Spleen (tissue), 11 donors: ENCODE measurements around the gene RIMBP2. TPM values are rescaled to one million over a fixed set of nuclear protein-coding genes. Genes with fewer than 3 reads are reported as not detected.

Source experiments
- DNase-seq: peaks from one replicate; pipeline ENCODE4 v3.0.0-alpha.2; 2020
- H3K27ac ChIP-seq, 8 donors: fragments of 200-600 bp; sonication (generic) in 7 of 8; 1 replicate in 4 of 8; 2 replicates in 4 of 8; pipeline versions ENCODE4 v1.5.0 to v1.8.0; 2016 to 2021; ENCODE audit warnings: inconsistent platforms in 4 of 8, mild to moderate bottlenecking in 4 of 8, moderate library complexity in 1 of 8
- H3K27me3 ChIP-seq, 7 donors: fragments of 200-600 bp; sonication (generic) in 6 of 7; replicated peaks in 1 of 7; 1 replicate in 4 of 7; 2 replicates in 3 of 7; pipeline versions ENCODE4 v1.5.0 to v1.8.0; 2016 to 2021; ENCODE audit warnings: inconsistent platforms in 3 of 7, mild to moderate bottlenecking in 1 of 7
- H3K36me3 ChIP-seq, 6 donors: fragments of 200-600 bp; sonication (generic) in 5 of 6; 1 replicate in 4 of 6; 2 replicates in 2 of 6; pipeline versions ENCODE4 v1.5.0 to v1.8.0; 2016 to 2021; ENCODE audit warnings: inconsistent platforms in 2 of 6
- H3K4me1 ChIP-seq, 6 donors: fragments of 200-600 bp; sonication (generic) in 5 of 6; 1 replicate in 3 of 6; 2 replicates in 3 of 6; pipeline versions ENCODE4 v1.5.0 to v1.8.0; 2016 to 2021; ENCODE audit warnings: inconsistent platforms in 3 of 6
- H3K4me3 ChIP-seq, 8 donors: fragments of 200-600 bp; sonication (generic) in 7 of 8; 1 replicate in 4 of 8; 2 replicates in 4 of 8; pipeline versions ENCODE4 v1.5.0 to v1.8.0; 2016 to 2021; ENCODE audit warnings: inconsistent platforms in 4 of 8, mild to moderate bottlenecking in 4 of 8, moderate library complexity in 2 of 8
- H3K9me3 ChIP-seq, 8 donors: fragments of 200-600 bp; sonication (generic) in 7 of 8; 1 replicate in 4 of 8; 2 replicates in 4 of 8; pipeline versions ENCODE4 v1.5.0 to v1.8.0; 2016 to 2021; ENCODE audit warnings: inconsistent platforms in 4 of 8
- CTCF ChIP-seq, 11 experiments: fragments of 200-600 bp in 7 of 11; fragments of 450-650 bp in 4 of 11; sonication (generic) in 4 of 11; IDR thresholded peaks in 8 of 11; conservative IDR thresholded peaks in 3 of 11; 1 replicate in 7 of 11; 2 replicates in 4 of 11; pipeline versions ENCODE4 v1.4.0 to v1.8.0; 2016 to 2021; ENCODE audit warnings: antibody characterized with exemption in 11 of 11, inconsistent platforms in 4 of 11, mild to moderate bottlenecking in 1 of 11
- POLR2A ChIP-seq, 3 donors: fragments of 450-650 bp; IDR thresholded peaks; one replicate each; pipeline ENCODE4 v1.5.1; 2017; ENCODE audit warnings: antibody characterized with exemption in 3 of 3, mild to moderate bottlenecking in 1 of 3
- POLR2AphosphoS5 ChIP-seq, 3 donors: sonication (generic); formaldehyde crosslinking; IDR thresholded peaks; one replicate each; pipeline ENCODE4 v1.5.1; 2017; ENCODE audit warnings: antibody characterized with exemption in 3 of 3
- WGBS, 5 donors: extraction: QIAGEN DNeasy Blood & Tissue Kit in 3 of 5; methylation state at CpG; one replicate each; pipeline versions ENCODE4 v1.1.5 to v1.1.7; 2013 to 2018; 5-methylcytosine and 5-hydroxymethylcytosine counted together
- intact Hi-C: fragments of 100-400 bp; cut with DNase I; formaldehyde crosslinking; loops from one replicate; pipeline ENCODE4 v1.15.0; 2023; ENCODE audit warnings: low total_unique reads
- polyA plus RNA-seq, 3 donors: library from polyadenylated mRNA; stranded (reverse); fragments of 200-250 nt; gene quantifications; one replicate each; pipeline ENCODE4 v1.2.1, GENCODE V29; 2013
- total RNA-seq, 7 donors: library from RNA; depleted of rRNA in 3 of 7; stranded (reverse); fragments of >200 nt in 3 of 7; fragmentation: NEBNext Ultra II Directional in 4 of 7; extraction: Animal tissue kit (Norgen Biotek cat#: 25700) in 4 of 7; gene quantifications; one replicate each; pipeline versions ENCODE4 v1.1.0 to v1.2.1, GENCODE V29; 2016 to 2021
- donor health status: healthy with polysubstance abuse.
- donor health status: DM: no; HTN: no; CAD: no; lungs with moderate emphysema.
- donor health status: DM: no; HTN: no; CAD: no.
- donor health status: Bipolar disorder and iron deficiency.
- donor health status: healthy.
- donor health status: DM: no; HTN: no; CAD: no.
- donor health status: DM: yes; HTN: yes; CAD: no.

RIMBP2 gene
- total and polyA plus RNA-seq, 10 donors, result 0.05 to 5.2 (median 0.95) TPM

GRCh38 chr12:130423991-130424857 is 291.9 kb downstream of the RIMBP2 start:
- Histone ChIP-seq H3K36me3 (no peaks in the 10 kb centered on the region), H3K4me3 (no peak overlapping the region), H3K4me1 (no peaks in the 10 kb centered on the region), H3K9me3 (no peaks in the 10 kb centered on the region), H3K27ac (no peak overlapping the region), H3K27me3 (no peaks in the 10 kb centered on the region)
- DNase-seq, result peak; percentile 72
- 86 to 90% (median 87%) methylated on average over 42 to 51 of the region's 51 CpGs for WGBS, 5 donors
- TF ChIP-seq POLR2AphosphoS5 (IDR thresholded peaks at IDR 0.05) (no peak), CTCF (IDR thresholded peaks at IDR 0.05 in 8 of 11, conservative IDR thresholded peaks at IDR 0.05 in 3 of 11) (no peak), POLR2A (IDR thresholded peaks at IDR 0.05) (no peak)
- intact Hi-C loops, result no loop called here

- Histone ChIP-seq H3K4me1 (no peaks in the 10 kb centered on the region), H3K9me3 (no peaks in the 10 kb centered on the region), H3K36me3 (no peaks in the 10 kb centered on the region), H3K27ac (no peak overlapping the region), H3K27me3 (peaks cover 0 to 3% (median 0%) of the 10 kb centered on the region in 7 donors), H3K4me3 (no peak overlapping the region)
- peak; percentile 56 for DNase-seq
- WGBS, 5 donors, result 79 to 90% (median 87%) methylated on average over 11 of the region's 11 CpGs
- TF ChIP-seq CTCF (IDR thresholded peaks at IDR 0.05 in 8 of 11, conservative IDR thresholded peaks at IDR 0.05 in 3 of 11) (no peak), POLR2AphosphoS5 (IDR thresholded peaks at IDR 0.05) (no peak), POLR2A (IDR thresholded peaks at IDR 0.05) (no peak)
- intact Hi-C loops, result no loop called here
These were observed 293.0 kb downstream of the RIMBP2 start for GRCh38 chr12:130423136-130423535.

- peak; percentile 38 for DNase-seq
These were observed 293.4 kb downstream of the RIMBP2 start for GRCh38 chr12:130422676-130423075.

More at GRCh38 chr12:130422676-130423075, 293.4 kb downstream of the RIMBP2 start:
- Histone ChIP-seq H3K9me3 (no peaks in the 10 kb centered on the region), H3K27me3 (peaks cover 0 to 3% (median 0%) of the 10 kb centered on the region in 7 donors), H3K36me3 (no peaks in the 10 kb centered on the region), H3K4me1 (no peaks in the 10 kb centered on the region), H3K27ac (no peak overlapping the region), H3K4me3 (no peak overlapping the region)
- 81 to 95% (median 90%) methylated on average over 8 of the region's 8 CpGs for WGBS, 5 donors
- no peak for TF ChIP-seq POLR2AphosphoS5 (IDR thresholded peaks at IDR 0.05)
- TF ChIP-seq POLR2A (IDR thresholded peaks at IDR 0.05), result no peak
- no peak for TF ChIP-seq CTCF (IDR thresholded peaks at IDR 0.05 in 8 of 11, conservative IDR thresholded peaks at IDR 0.05 in 3 of 11)
- intact Hi-C loops, result no loop called here
